Nephron (organoid): ENCODE results near the gene MSRB3.
"Not testable (repeated sequence)": the region's sequence is repeated elsewhere in the genome, so short reads cannot be mapped to it uniquely, and the experiment has no call there.

Experiments
- H3K27ac Mint-ChIP-seq, 3 experiments: 2 replicates each; pipeline ENCODE4 v1.8.0; 2020; ENCODE audit warnings: mixed read lengths in 3 of 3, mild to moderate bottlenecking in 2 of 3, moderate library complexity in 1 of 3
- H3K27me3 Mint-ChIP-seq: 2 replicates; pipeline ENCODE4 v1.8.0; 2021; ENCODE audit warnings: low read depth, mild to moderate bottlenecking, moderate library complexity, mixed read lengths
- H3K36me3 Mint-ChIP-seq: 2 replicates; pipeline ENCODE4 v1.8.0; 2020; ENCODE audit warnings: low read depth, mixed read lengths
- H3K4me1 Mint-ChIP-seq: 2 replicates; pipeline ENCODE4 v1.8.0; 2020; ENCODE audit warnings: mixed read lengths
- H3K4me3 Mint-ChIP-seq, 3 experiments: 2 replicates each; pipeline ENCODE4 v1.8.0; 2020; ENCODE audit warnings: mild to moderate bottlenecking in 3 of 3, mixed read lengths in 3 of 3, moderate library complexity in 2 of 3
- H3K9me3 Mint-ChIP-seq: 2 replicates; pipeline ENCODE4 v1.8.0; 2020; ENCODE audit warnings: mixed read lengths
- TF ChIP-seq, protein P1 (sequence below), 3 experiments: fragments of 200-600 bp; sonication (generic); IDR thresholded peaks; one replicate each; pipeline ENCODE4 v1.5.0; 2021; ENCODE audit warnings: antibody characterized with exemption in 3 of 3; ENCODE audit not compliant: unreplicated experiment in 3 of 3

The MSRB3 gene

DNA sequence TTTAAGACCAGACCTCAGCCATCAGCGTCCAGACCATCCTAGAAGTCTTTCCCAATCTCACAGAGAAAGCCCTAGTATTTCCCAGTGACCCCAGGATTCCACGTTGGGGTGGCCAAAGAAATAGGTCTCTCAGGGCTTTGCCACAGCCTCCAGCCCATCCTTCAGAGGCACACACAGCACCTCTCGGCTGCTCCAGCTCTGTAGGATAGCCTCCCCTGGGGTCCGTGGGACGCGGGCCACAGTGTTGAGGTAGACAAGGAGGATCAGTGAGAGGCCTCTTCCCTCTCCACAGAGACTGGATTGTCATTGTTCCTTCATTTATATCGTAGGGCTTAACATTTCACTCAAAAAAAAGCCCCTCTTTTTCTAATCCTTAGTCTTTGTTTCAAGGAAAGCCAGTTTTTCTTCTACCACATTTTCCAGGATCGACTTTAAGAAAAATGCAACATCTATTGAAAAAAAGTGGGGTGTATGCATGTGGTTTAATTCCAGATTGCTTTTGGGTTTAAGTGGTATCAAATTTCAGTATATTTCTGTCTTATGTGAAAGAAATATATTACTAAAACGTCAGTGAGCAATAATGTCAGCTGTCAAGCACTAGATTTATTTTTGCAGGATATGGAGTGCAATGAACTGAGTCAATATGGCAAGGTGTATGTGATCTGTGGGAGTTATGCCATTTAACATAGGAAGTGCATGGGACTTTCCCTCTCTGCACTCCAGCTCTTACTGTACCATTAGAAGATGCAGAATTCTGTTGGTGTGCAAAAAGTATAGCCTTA lies 187.5 kb downstream of the MSRB3 start:
- Mint-ChIP-seq H3K27ac (peak overlapping the region; percentile 60 to 84 (median 63)), H3K27me3 (no peaks in the 10 kb centered on the region), H3K4me3 (no peak overlapping the region), H3K4me1 (peaks cover 41% of the 10 kb centered on the region), H3K36me3 (no peaks in the 10 kb centered on the region), H3K9me3 (no peaks in the 10 kb centered on the region)
- TF ChIP-seq, protein P1, sequence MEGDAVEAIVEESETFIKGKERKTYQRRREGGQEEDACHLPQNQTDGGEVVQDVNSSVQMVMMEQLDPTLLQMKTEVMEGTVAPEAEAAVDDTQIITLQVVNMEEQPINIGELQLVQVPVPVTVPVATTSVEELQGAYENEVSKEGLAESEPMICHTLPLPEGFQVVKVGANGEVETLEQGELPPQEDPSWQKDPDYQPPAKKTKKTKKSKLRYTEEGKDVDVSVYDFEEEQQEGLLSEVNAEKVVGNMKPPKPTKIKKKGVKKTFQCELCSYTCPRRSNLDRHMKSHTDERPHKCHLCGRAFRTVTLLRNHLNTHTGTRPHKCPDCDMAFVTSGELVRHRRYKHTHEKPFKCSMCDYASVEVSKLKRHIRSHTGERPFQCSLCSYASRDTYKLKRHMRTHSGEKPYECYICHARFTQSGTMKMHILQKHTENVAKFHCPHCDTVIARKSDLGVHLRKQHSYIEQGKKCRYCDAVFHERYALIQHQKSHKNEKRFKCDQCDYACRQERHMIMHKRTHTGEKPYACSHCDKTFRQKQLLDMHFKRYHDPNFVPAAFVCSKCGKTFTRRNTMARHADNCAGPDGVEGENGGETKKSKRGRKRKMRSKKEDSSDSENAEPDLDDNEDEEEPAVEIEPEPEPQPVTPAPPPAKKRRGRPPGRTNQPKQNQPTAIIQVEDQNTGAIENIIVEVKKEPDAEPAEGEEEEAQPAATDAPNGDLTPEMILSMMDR (IDR thresholded peaks at IDR 0.05; ENCODE audit: unreplicated experiment in 3 of 3) = no peak

DNA sequence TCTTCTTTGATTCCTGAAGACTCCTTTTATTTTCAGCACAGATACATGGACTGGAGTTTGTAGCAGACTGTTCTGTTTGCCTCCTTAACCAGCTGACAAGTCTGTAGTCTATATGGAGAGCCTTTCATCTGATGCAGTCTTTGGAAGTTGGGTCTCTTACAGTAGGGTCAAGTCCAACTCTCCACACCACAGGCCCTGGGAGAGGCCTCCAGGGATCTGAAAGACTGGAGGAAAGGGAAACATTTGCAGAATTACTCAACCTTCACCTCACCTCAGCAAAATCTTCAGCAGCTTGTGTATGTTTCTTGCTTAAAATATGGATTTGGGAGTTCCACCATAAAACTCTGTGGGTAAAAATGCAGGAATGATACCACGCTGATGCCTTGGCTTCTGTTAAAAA lies 188.4 kb downstream of the MSRB3 start:
- TF ChIP-seq, protein P1 (IDR thresholded peaks at IDR 0.05; ENCODE audit: unreplicated experiment in 3 of 3) = no peak
- H3K4me3 Mint-ChIP-seq = no peak overlapping the region

DNA sequence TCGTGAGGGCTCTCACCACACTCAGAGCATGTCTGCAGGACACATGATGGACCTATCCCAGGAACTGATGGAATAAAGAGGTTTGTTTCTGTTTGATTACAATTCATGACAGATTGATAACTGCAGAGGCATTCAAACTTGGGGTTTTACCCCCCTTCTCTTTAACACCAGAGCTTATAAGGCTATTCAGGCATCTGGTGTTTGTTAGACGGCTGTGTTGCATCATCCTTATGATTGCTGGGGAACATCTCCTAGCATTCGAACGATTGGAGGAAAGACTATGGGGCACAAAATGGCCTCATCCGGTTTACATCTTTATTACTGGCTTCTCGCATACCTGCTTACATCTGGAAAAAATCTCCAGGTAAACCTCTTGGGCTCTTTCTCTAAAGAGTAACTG lies 191.8 kb downstream of the MSRB3 start:
- Mint-ChIP-seq H3K4me3 (no peak overlapping the region), H3K27ac (no peak overlapping the region), H3K36me3 (no peaks in the 10 kb centered on the region), H3K27me3 (peaks cover 8% of the 10 kb centered on the region), H3K9me3 (no peaks in the 10 kb centered on the region), H3K4me1 (peaks cover 16% of the 10 kb centered on the region)
- TF ChIP-seq, protein P1 (IDR thresholded peaks at IDR 0.05; ENCODE audit: unreplicated experiment in 3 of 3) = no peak

More for the DNA sequence above, 188.4 kb downstream of the MSRB3 start:
- Mint-ChIP-seq H3K27ac (peak overlapping the region in 2 of 3 experiments; percentile 36 to 60), H3K27me3 (no peaks in the 10 kb centered on the region), H3K36me3 (no peaks in the 10 kb centered on the region), H3K9me3 (no peaks in the 10 kb centered on the region), H3K4me1 (peaks cover 41% of the 10 kb centered on the region)

DNA sequence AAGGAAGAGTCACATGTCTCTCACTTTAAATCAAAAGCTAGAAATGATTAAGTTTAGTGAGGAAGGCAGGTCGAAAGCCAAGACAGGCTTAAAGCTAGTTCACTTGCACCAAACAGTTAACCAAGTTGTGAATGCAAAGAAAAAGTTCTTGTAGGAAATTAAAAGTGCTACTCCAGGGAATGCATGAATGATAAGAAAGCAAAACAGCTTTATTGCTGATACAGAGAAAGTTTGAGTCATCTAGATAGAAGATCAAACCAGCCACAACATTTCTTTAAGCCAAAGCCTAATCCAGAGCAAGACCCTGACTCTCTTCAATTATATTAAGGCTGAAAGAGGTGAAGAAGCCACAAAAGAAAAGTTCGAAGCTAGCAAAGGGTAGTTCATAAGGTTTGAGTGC lies 193.6 kb downstream of the MSRB3 start:
- Mint-ChIP-seq H3K36me3 (no peaks in the 10 kb centered on the region), H3K9me3 (no peaks in the 10 kb centered on the region), H3K4me1 (peaks cover 4% of the 10 kb centered on the region), H3K27ac (peak overlapping the region; percentile 7 to 37 (median 14)), H3K4me3 (no peak overlapping the region), H3K27me3 (peaks cover 15% of the 10 kb centered on the region)
- TF ChIP-seq, protein P1 (IDR thresholded peaks at IDR 0.05; ENCODE audit: unreplicated experiment in 3 of 3) = no peak

DNA sequence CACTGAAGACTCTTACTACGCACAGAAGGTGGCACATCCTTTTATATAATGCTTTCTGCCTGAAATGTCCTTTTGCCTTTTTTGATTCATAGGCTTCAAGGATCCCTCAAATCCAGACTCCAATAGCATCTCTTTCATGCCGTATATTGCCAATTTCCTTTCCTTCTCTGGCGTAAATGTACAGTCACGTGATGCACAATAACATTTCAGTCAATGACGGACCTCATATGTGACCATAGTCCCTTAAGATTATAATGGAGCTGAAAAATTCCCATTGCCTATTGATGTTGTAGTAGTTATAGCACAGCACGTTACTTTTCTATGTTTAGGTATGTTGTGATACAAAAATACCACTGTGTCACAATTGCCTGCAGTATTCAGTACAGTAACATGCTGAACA lies 196.3 kb downstream of the MSRB3 start:
- peaks cover 15% of the 10 kb centered on the region for H3K27me3 Mint-ChIP-seq
- H3K9me3 Mint-ChIP-seq = no peaks in the 10 kb centered on the region
- no peaks in the 10 kb centered on the region for H3K4me1 Mint-ChIP-seq
- H3K36me3 Mint-ChIP-seq = no peaks in the 10 kb centered on the region
- H3K27ac Mint-ChIP-seq = no peak overlapping the region
- no peak overlapping the region for H3K4me3 Mint-ChIP-seq
- TF ChIP-seq, protein P1 (IDR thresholded peaks at IDR 0.05; ENCODE audit: unreplicated experiment in 3 of 3) = no peak

DNA sequence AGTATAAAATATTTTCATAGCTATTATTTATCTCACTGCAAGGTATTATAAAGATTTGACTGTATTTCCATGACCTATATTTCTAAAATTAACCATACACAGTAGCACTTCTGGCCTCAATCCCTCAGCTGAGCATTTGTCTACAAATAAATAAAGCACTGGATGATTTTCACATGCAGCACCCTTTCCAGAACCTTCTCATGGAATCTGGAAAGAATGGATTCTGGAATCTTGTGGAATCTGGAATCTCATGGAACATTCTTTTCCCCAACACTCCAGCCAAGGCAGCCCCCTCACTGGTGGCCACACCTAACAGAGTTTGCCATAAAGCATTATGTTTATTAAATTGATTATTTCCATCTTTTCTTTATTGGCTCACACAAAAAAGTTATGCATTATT lies 199.2 kb downstream of the MSRB3 start:
- Mint-ChIP-seq H3K27ac (no peak overlapping the region), H3K4me3 (no peak overlapping the region), H3K4me1 (no peaks in the 10 kb centered on the region), H3K27me3 (peaks cover 15% of the 10 kb centered on the region), H3K9me3 (peaks cover 13% of the 10 kb centered on the region), H3K36me3 (peaks cover 5% of the 10 kb centered on the region)
- TF ChIP-seq, protein P1 (IDR thresholded peaks at IDR 0.05; ENCODE audit: unreplicated experiment in 3 of 3) = no peak

DNA sequence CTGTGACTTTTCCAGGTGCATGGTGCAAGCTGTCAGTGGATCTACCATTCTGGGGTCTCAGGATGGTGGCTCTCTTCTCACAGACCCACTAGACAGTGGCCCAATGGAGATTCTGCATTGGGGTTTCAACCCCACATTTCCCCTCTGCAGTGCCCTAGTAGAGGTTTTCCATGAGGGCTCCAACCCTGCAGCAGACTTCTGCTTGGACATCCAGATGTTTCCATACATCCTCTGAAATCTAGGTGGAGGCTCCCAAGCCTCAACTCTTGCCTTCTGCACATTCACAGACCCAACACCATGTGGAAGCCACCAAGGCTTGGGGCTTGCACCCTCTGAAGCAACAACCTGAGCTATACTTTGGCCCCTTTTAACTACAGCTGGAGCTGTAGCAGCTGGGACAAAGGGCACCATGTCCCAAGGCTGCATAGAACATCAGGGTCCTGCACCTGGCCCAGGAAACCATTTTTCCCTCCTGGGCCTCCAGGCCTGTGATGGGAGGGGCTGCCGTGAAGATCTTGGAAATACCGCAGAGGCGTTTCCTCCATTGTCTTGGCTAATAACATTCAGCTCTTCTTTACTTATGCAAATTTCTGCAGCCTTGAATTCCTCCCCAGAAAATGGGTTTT lies 205.5 kb downstream of the MSRB3 start:
- Mint-ChIP-seq H3K9me3 (peaks cover 42% of the 10 kb centered on the region), H3K36me3 (peaks cover 25% of the 10 kb centered on the region)
- not testable (repeated sequence) for H3K27me3 Mint-ChIP-seq, H3K4me1 Mint-ChIP-seq, H3K27ac Mint-ChIP-seq, H3K4me3 Mint-ChIP-seq
